Measurements from ENCODE around the gene PRPSAP2. TPM values are rescaled to one million over a fixed set of nuclear protein-coding genes. Genes with fewer than 3 reads are reported as not detected.

The PRPSAP2 gene
- total and polyA plus RNA-seq, 2 donors (not counting 3 experiments of a cell fraction or from before 2014, with no cell fraction given), result 22.2 to 38.5 TPM

GRCh38 chr17:18977646-18978045 lies 119.7 kb downstream of the PRPSAP2 start:
- intact Hi-C loops (cut with micrococcal nuclease) (no loop called here), dilution Hi-C loops (cut with MboI; ENCODE audit: extremely low pct_ligation_motif_present, low sequenced_read_pairs) (no loop called here)
- H3K79me2 ChIP-seq (ENCODE audit: control insufficient read depth, insufficient read depth, low read length), result no peaks in the 10 kb centered on the region
- FAIRE-seq (no peak), DNase-seq (ENCODE audit: low read depth, low spot score) (no peak)
- H3K4me1 ChIP-seq (ENCODE audit: control insufficient read depth, extremely low read depth, insufficient read depth, low read length), result peaks cover 8% of the 10 kb centered on the region
- TF ChIP-seq EZH2 (IDR thresholded peaks at IDR 0.05; ENCODE audit: borderline replicate concordance, low read depth, low read length, severe bottlenecking) (no peak), GATA2 (IDR thresholded peaks at IDR 0.05; ENCODE audit: insufficient read depth, insufficient read length, low read depth, low read length) (no peak), CTCF (IDR thresholded peaks at IDR 0.05; ENCODE audit: extremely low read depth in 1 of 2, insufficient read depth in 1 of 2, low read depth in 1 of 2, low read length in 2 of 2) (no peak), JUN (IDR thresholded peaks at IDR 0.05; ENCODE audit: borderline replicate concordance, insufficient read depth, insufficient read length, low read depth) (no peak), POLR2A (IDR thresholded peaks at IDR 0.05; ENCODE audit: low read depth, low read length) (no peak), POLR2AphosphoS5 (IDR thresholded peaks at IDR 0.05; ENCODE audit: insufficient read depth, low read depth, low read length) (no peak), MYC (IDR thresholded peaks at IDR 0.05; ENCODE audit: low read depth, low read length) (no peak), FOS (IDR thresholded peaks at IDR 0.05; ENCODE audit: borderline replicate concordance, insufficient read depth, low read length) (no peak)
- TF ChIP-seq, protein P1, sequence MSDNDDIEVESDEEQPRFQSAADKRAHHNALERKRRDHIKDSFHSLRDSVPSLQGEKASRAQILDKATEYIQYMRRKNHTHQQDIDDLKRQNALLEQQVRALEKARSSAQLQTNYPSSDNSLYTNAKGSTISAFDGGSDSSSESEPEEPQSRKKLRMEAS (IDR thresholded peaks at IDR 0.05; ENCODE audit: insufficient read depth, insufficient read length), result no peak
- no peak overlapping the region for H2AFZ ChIP-seq (ENCODE audit: low read depth, low read length)
- ChIA-PET POLR2A (no interaction called here), CTCF (interaction anchor here (2.3 kb wide), 1 partner anchor 17 kb away, joined by 6 read pairs; no protein-coding TSS in a partner anchor)
- H3K9ac ChIP-seq (replicated peaks; ENCODE audit: extremely low read depth, insufficient read depth, low read length), result no peak overlapping the region
- no peaks in the 10 kb centered on the region for H3K9me3 ChIP-seq (replicated peaks; ENCODE audit: control insufficient read depth, insufficient read depth, low read length)
- H4K20me1 ChIP-seq (replicated peaks; ENCODE audit: control insufficient read depth, extremely low read depth, insufficient read depth, low read length), result no peaks in the 10 kb centered on the region
- H3K4me2 ChIP-seq (ENCODE audit: insufficient read depth, low read length), result no peak overlapping the region
- peaks cover 0 to 12% of the 10 kb centered on the region in 2 experiments for H3K36me3 ChIP-seq (ENCODE audit: control insufficient read depth in 2 of 2, extremely low read depth in 1 of 2, insufficient read depth in 2 of 2, low read length in 2 of 2)
- no peak overlapping the region for H3K27ac ChIP-seq (ENCODE audit: insufficient read depth, low read depth, low read length)
- no peaks in the 10 kb centered on the region for H3K9me1 ChIP-seq (replicated peaks; ENCODE audit: control insufficient read depth, extremely low read depth, insufficient read depth, low read length)
- no peaks in the 10 kb centered on the region for H3K27me3 ChIP-seq (ENCODE audit: control insufficient read depth in 2 of 2, insufficient read depth in 2 of 2, low read length in 2 of 2)
- H3K4me3 ChIP-seq (replicated peaks in 1 of 3; ENCODE audit: insufficient read depth in 1 of 3, low read depth in 1 of 3, low read length in 3 of 3), result no peak overlapping the region
- no TSS peak for BruUV-seq (replicated peaks)
